B cell (primary cell): ENCODE measurements around the gene MTFR1L.

Experiments
- CTCF ChIP-seq: fragments of 200-600 bp; IDR thresholded peaks from one replicate; pipeline ENCODE4 v1.8.0; 2022; ENCODE audit warnings: antibody characterized with exemption, mild to moderate bottlenecking
- EZH2 ChIP-seq: IDR thresholded peaks from 2 replicates; pipeline ENCODE4 v1.6.1; 2012; ENCODE audit warnings: borderline replicate concordance, low read depth, mild to moderate bottlenecking, moderate library complexity, low read length; ENCODE audit not compliant: insufficient read depth, poor library complexity, severe bottlenecking

GRCh38 chr1:25793585-25794170 lies 26.1 kb upstream of the MTFR1L start:
- TF ChIP-seq CTCF (no peak), EZH2 (no peak)
